Lower leg skin (tissue), 3 donors: ENCODE results near the gene BCL2.

ENCODE experiments used
- POLR2A ChIP-seq, 2 donors: fragments of 450-650 bp; IDR thresholded peaks; one replicate each; pipeline ENCODE4 v1.6.1; 2016 to 2017; ENCODE audit warnings: antibody characterized with exemption in 2 of 2, mild to moderate bottlenecking in 1 of 2, moderate library complexity in 1 of 2
- TF ChIP-seq, protein P1 (sequence below), 3 donors: fragments of 450-650 bp; IDR thresholded peaks; one replicate each; pipeline ENCODE4 v1.5.1; 2016; ENCODE audit warnings: antibody characterized with exemption in 3 of 3, mild to moderate bottlenecking in 3 of 3, moderate library complexity in 2 of 3

DNA sequence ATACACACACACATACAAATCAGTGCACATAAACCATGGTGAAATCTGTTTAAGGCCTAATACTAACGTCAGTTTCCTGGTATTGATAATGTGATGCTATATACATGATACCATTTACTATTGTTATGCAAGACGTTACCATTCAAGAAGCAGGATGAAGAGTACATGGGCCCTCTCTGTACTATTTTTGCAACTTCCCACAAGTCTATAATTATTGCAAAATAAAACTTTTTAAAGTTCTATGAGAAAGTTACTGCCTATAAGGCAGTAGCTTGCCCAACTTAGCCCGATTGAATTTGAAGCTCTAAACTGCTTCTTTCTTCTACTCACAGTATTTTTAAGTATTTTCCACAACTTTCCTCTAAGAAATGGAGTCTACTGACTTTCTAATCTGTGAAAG is 74.0 kb downstream of the BCL2 start:
- TF ChIP-seq, protein P1, sequence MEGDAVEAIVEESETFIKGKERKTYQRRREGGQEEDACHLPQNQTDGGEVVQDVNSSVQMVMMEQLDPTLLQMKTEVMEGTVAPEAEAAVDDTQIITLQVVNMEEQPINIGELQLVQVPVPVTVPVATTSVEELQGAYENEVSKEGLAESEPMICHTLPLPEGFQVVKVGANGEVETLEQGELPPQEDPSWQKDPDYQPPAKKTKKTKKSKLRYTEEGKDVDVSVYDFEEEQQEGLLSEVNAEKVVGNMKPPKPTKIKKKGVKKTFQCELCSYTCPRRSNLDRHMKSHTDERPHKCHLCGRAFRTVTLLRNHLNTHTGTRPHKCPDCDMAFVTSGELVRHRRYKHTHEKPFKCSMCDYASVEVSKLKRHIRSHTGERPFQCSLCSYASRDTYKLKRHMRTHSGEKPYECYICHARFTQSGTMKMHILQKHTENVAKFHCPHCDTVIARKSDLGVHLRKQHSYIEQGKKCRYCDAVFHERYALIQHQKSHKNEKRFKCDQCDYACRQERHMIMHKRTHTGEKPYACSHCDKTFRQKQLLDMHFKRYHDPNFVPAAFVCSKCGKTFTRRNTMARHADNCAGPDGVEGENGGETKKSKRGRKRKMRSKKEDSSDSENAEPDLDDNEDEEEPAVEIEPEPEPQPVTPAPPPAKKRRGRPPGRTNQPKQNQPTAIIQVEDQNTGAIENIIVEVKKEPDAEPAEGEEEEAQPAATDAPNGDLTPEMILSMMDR (IDR thresholded peaks at IDR 0.05), result no peak
- no peak for TF ChIP-seq POLR2A (IDR thresholded peaks at IDR 0.05)
